ENCODE results near the gene ITGAD. TPM values are rescaled to one million over a fixed set of nuclear protein-coding genes. Genes with fewer than 3 reads are reported as not detected.

The ITGAD gene
- total RNA-seq, 1 donor from 2014 or later = not detected

- no peak for TF ChIP-seq CTCF (conservative IDR thresholded peaks at IDR 0.05)
- Mint-ChIP-seq H3K27me3 (ENCODE audit: low read depth) (no peaks in the 10 kb centered on the region), H3K4me3 (no peak overlapping the region), H3K9me3 (peaks cover 4% of the 10 kb centered on the region), H3K27ac (ENCODE audit: unreplicated experiment) (no peak overlapping the region), H3K36me3 (ENCODE audit: low read depth) (no peaks in the 10 kb centered on the region), H3K4me1 (no peaks in the 10 kb centered on the region)
- no peak for DNase-seq (ENCODE audit: low read depth, low spot score)
These were observed 7.1 kb downstream of the ITGAD start for GRCh38 chr16:31400191-31400590.

GRCh38 chr16:31401436-31401835, 8.3 kb downstream of the ITGAD start:
- Mint-ChIP-seq H3K9me3 (peaks cover 4% of the 10 kb centered on the region), H3K27me3 (ENCODE audit: low read depth) (no peaks in the 10 kb centered on the region), H3K4me1 (no peaks in the 10 kb centered on the region), H3K4me3 (no peak overlapping the region), H3K36me3 (ENCODE audit: low read depth) (no peaks in the 10 kb centered on the region), H3K27ac (ENCODE audit: unreplicated experiment) (no peak overlapping the region)
- TF ChIP-seq CTCF (conservative IDR thresholded peaks at IDR 0.05) = no peak
- no peak for DNase-seq (ENCODE audit: low read depth, low spot score)

DNA sequence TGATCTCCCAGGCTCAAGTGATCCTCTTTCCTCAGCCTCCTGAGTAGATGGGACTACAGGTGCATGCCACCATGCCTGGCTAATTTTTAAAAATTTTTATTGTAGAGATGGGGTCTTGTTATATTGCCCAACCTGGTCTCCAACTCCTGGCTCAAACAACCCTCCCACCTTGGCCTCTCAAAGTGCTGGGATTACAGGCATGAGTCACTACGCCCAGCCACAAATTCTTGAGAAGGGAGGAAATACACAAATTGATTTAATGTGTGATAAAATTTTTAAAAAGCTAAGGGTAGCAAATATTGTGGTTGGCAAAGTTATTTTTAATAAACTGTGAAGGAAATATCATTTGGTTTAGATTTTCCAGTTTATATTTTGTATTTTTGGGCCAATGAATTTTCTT, 9.6 kb downstream of the ITGAD start:
- H3K4me1 Mint-ChIP-seq = no peaks in the 10 kb centered on the region
- H3K27me3 Mint-ChIP-seq (ENCODE audit: low read depth) = peaks cover 6% of the 10 kb centered on the region
- peaks cover 4% of the 10 kb centered on the region for H3K9me3 Mint-ChIP-seq
- H3K4me3 Mint-ChIP-seq = no peak overlapping the region
- no peaks in the 10 kb centered on the region for H3K36me3 Mint-ChIP-seq (ENCODE audit: low read depth)
- no peak for DNase-seq (ENCODE audit: low read depth, low spot score)
- H3K27ac Mint-ChIP-seq (ENCODE audit: unreplicated experiment) = no peak overlapping the region
- no peak for TF ChIP-seq CTCF (conservative IDR thresholded peaks at IDR 0.05)

GRCh38 chr16:31403590-31404352, 10.6 kb downstream of the ITGAD start:
- H3K4me1 Mint-ChIP-seq = no peaks in the 10 kb centered on the region
- no peak for DNase-seq (ENCODE audit: low read depth, low spot score)
- no peaks in the 10 kb centered on the region for H3K36me3 Mint-ChIP-seq (ENCODE audit: low read depth)
- no peak for TF ChIP-seq CTCF (conservative IDR thresholded peaks at IDR 0.05)
- H3K9me3 Mint-ChIP-seq = peaks cover 4% of the 10 kb centered on the region
- H3K4me3 Mint-ChIP-seq = no peak overlapping the region
- H3K27ac Mint-ChIP-seq (ENCODE audit: unreplicated experiment) = no peak overlapping the region
- H3K27me3 Mint-ChIP-seq (ENCODE audit: low read depth) = peaks cover 10% of the 10 kb centered on the region

DNA sequence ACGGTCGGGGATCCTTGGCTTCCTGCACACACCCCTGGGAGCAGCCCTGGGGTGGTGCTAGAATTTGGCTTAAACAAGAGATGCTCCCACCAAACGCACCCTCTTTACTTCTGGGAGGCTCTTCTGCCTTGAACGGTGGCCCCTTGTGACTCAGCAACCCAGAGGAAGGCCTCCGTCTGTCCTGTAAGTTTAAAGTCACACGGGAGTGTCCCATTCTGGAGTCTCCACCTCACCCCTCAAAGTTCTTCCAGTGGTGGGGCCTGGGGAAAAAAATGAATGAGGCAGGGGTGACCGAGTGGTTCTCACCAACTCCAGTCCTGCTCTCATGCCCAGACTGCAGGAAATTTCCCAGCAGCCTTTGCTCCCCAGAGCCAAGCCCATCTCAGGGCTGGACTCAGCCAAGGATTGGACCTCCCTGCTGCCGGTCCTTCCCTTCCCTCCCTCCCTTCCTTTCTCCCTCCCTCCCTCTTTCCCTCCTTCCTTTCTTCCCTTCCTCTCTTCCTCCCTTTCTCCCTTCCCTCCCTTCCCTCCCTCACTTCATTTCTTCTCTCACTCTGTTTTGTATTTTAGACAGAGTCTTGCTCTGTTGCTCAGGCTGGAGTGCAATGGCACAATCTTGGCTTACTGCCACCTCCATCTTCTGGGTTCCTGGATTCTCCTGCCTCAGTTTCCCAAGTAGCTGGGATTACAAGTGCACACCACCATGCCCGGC, 11.4 kb downstream of the ITGAD start:
- H3K36me3 Mint-ChIP-seq (ENCODE audit: low read depth) = no peaks in the 10 kb centered on the region
- H3K27me3 Mint-ChIP-seq (ENCODE audit: low read depth) = peaks cover 13% of the 10 kb centered on the region
- TF ChIP-seq CTCF (conservative IDR thresholded peaks at IDR 0.05) = no peak
- H3K4me1 Mint-ChIP-seq = no peaks in the 10 kb centered on the region
- no peak overlapping the region for H3K27ac Mint-ChIP-seq (ENCODE audit: unreplicated experiment)
- peaks cover 4% of the 10 kb centered on the region for H3K9me3 Mint-ChIP-seq
- no peak overlapping the region for H3K4me3 Mint-ChIP-seq
- DNase-seq (ENCODE audit: low read depth, low spot score) = no peak
